Fibroblast of skin of scalp (primary cell): Measurements from ENCODE around the gene NUP58.

Source experiments
- DNase-seq: peaks from one replicate; pipeline ENCODE4 v3.0.0-alpha.2; 2013

NUP58 gene

DNA sequence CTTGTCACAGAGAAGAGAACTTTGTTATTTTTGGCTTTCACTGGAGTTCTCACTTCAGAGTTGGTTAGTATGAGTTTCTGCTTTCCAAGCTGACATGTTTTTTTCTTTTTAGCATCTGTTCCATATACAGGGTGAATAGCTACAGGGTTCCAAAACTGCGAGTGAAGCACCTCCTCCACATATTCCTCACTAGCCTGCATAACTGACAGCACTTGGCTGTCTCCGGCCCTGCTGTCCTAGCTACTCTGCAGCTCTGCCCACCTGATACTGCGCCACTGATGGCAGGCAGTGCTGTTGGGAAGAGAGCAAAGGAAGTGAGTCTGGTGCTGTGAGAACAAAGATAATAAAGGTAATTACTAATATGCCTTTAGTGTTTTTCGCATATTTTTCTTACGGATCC is 77.1 kb downstream of the NUP58 start:
- no peak for DNase-seq

DNA sequence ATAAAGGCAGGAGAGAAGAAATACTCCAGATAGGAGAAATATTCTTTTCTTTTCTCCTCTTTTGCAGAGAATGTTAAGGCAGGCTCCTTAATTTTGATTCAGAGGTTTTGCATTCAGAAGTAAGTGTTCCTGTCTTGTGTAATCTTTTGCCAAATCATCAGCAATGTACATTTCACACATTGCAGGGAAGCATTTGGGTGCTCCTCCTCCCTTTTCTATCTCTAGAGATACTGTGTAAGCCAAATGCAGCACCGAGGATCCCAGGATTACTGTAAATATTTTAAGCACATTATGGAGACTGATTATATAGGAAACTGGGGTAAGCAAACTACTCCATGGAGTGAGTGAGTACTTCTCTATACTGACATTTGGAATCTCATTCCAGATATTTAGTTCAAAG is 77.6 kb downstream of the NUP58 start:
- DNase-seq: no peak

GRCh38 chr13:25380082-25380481 is 78.7 kb downstream of the NUP58 start:
- no peak for DNase-seq

DNA sequence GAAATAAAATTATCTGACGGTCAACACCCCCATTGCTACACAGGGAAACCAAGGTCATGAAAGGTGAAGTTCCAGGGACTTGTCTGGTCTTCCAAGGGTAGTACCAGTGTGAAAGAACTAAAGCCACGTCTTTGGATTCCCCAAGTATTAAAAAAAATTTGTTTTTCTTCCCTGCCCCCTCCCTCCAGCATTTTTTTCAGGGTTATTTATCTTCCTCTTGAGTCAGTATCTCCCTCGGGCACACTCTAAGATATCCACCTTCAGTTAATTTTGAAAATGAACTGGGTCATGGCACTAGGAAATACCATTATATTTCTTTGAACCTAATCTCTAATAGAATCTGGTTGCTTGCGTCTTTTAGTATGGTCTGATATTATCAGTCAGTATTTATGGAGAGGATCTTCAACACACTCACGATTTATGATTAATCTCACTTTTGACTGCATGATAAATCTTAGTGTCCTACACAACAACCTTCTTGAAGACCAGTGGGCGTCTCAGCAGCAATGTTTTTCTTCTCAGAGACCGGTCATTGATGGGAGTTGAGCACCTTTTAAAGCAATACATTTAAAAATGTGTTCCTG is 79.4 kb downstream of the NUP58 start:
- DNase-seq: no peak

DNA sequence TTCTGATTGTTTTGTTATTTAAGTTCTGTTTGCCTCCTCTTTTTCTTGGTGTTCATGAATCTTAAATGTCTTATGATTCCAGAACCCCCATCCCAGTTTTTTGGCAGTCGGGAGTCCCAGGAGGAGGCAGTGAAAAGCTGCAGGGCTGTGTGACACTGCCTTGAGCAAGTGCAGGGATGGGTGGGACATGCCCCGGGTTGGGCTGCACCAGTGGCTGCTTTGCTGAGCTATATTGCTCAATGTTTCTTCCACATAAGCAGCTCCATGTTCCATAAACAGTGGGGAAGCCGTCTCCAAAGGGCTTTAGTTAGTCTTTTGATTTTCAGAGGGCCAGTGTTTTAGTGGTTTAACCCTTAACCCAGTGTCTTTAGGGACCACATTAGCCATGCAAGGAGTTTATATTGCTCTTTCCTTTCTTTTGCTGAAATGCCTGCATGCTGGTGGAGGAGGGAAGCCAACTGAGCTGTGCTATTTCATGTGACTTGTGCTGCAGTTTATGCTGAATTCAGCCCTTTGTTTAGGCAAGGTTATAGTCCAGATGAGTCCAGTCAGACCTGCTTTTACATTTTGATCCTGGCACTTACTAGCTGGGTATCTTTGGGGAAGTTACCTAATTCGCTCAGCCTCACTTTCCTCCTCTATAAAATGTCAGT is 83.5 kb downstream of the NUP58 start:
- DNase-seq: no peak

DNA sequence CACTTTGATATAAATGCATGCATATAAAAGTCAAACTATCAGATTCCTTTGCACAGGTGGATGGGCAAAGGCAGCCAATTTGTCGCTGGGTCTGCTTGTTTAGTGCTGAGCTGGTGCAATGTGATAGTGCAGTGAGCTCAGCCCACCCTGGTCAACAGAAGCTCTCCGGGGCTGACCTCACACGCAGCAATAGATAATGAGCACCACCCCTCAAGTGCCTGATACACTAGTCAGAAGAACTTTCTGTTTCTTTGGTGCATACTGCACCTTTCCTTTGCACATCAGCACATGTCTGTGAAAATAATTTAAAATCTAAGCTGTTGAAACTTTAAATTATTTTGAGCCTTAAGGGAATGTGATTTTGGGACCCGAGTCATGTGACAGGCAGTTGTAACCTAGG is 90.5 kb downstream of the NUP58 start:
- DNase-seq: no peak
